Measurements from ENCODE around the gene ADAMTS3. TPM values are rescaled to one million over a fixed set of nuclear protein-coding genes. Genes with fewer than 3 reads are reported as not detected.

Gene ADAMTS3
- total and polyA plus RNA-seq, 8 donors, result 0.13 to 6.8 (median 0.24) TPM; not detected in 2

GRCh38 chr4:72557021-72557420 is 12.0 kb downstream of the ADAMTS3 start:
- Histone ChIP-seq H3K36me3 (no peaks in the 10 kb centered on the region), H3K4me3 (no peak overlapping the region), H3K9me3 (no peaks in the 10 kb centered on the region), H3K27ac (no peak overlapping the region), H3K27me3 (no peaks in the 10 kb centered on the region), H3K4me1 (no peaks in the 10 kb centered on the region)
- DNase-seq, result peak in 1 of 2 donors; percentile 25
- TF ChIP-seq CTCF (IDR thresholded peaks at IDR 0.05) (no peak), POLR2A (IDR thresholded peaks at IDR 0.05) (no peak), POLR2AphosphoS5 (IDR thresholded peaks at IDR 0.05) (no peak), EP300 (IDR thresholded peaks at IDR 0.05) (no peak)
- intact Hi-C loops (cut with DNase I; ENCODE audit: low total_unique reads), result no loop called here
- WGBS, 5 donors, result 71 to 80% (median 79%) methylated on average over 5 of the region's 5 CpGs

DNA sequence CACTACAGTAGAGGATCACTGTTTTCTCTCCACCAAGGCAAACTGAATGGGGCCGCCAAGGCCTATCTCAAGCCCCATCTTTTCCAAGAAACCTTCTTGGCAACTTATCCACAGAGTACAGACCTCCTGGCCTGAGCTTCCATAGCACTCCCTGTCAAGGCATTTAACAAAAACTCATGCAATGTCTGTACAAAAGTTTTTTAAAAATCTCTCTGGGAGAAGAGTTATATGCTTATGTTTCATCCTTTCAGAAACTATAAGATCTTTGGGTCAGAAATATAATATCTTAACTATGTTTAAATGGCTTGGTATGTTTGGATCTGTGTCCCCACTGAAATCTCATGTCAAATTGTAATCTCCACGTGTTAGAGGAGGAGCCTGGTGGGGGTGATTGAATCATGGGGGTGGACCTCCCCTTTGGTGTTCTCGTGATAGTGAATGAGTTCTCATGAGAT is 13.6 kb downstream of the ADAMTS3 start:
- no peak for DNase-seq
- Histone ChIP-seq H3K4me3 (no peak overlapping the region), H3K36me3 (no peaks in the 10 kb centered on the region), H3K27me3 (no peaks in the 10 kb centered on the region), H3K4me1 (no peaks in the 10 kb centered on the region), H3K9me3 (no peaks in the 10 kb centered on the region), H3K27ac (no peak overlapping the region)
- intact Hi-C loops (cut with DNase I; ENCODE audit: low total_unique reads), result no loop called here
- 50 to 71% (median 54%) methylated on average over 3 of the region's 3 CpGs for WGBS, 5 donors
- TF ChIP-seq POLR2AphosphoS5 (IDR thresholded peaks at IDR 0.05) (no peak), CTCF (IDR thresholded peaks at IDR 0.05) (no peak), POLR2A (IDR thresholded peaks at IDR 0.05) (no peak), EP300 (IDR thresholded peaks at IDR 0.05) (no peak)

DNA sequence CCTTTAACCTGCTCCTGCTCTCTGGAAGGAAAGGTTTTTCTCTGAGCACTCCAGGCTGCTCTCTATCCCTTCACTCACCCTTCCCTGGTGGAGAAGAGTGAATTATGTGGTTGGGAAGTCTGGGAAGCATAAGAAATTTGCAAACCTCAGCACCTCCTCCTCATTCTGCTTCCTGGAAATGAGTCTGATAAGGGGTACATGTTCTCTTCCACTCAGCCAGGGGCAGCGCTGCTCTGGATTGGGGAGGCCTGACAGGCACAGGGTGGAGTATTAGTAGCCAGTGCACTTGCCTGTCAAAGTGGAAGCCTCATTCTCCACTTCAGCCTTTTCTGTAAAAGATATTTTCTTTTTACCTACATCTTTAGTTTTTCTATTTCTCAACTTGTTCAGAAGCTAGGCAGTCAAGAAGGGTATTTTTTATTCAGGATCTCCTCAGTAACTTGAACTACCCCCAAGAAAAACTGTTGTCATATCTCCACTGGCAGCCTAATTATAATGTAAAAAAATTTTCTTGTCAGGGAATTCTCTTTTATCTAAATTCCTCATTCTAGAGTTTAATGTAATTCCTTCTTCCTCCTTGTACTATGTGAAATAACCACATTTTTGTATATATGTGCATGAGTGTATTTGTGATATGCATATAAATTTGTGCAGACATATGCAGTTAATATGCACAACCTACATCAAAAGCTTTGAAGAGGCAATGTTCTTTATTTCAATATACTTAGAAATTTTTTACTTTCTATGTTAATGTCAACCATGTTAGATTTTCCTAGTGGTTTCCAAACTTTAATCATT is 15.3 kb downstream of the ADAMTS3 start:
- Histone ChIP-seq H3K9me3 (no peaks in the 10 kb centered on the region), H3K4me3 (no peak overlapping the region), H3K36me3 (no peaks in the 10 kb centered on the region), H3K27me3 (no peaks in the 10 kb centered on the region), H3K27ac (no peak overlapping the region), H3K4me1 (no peaks in the 10 kb centered on the region)
- DNase-seq, result no peak
- WGBS, 5 donors, result 57 to 92% (median 83%) methylated on average over 1 of the region's 1 CpG
- intact Hi-C loops (cut with DNase I; ENCODE audit: low total_unique reads), result no loop called here
- no peak for TF ChIP-seq EP300 (IDR thresholded peaks at IDR 0.05)
- no peak for TF ChIP-seq POLR2AphosphoS5 (IDR thresholded peaks at IDR 0.05)
- no peak for TF ChIP-seq CTCF (IDR thresholded peaks at IDR 0.05)
- TF ChIP-seq POLR2A (IDR thresholded peaks at IDR 0.05), result no peak

GRCh38 chr4:72552447-72552846 is 16.6 kb downstream of the ADAMTS3 start:
- intact Hi-C loops (cut with DNase I; ENCODE audit: low total_unique reads), result no loop called here
- TF ChIP-seq CTCF (IDR thresholded peaks at IDR 0.05) (no peak), POLR2AphosphoS5 (IDR thresholded peaks at IDR 0.05) (no peak)
- WGBS, 5 donors, result 85 to 98% (median 92%) methylated on average over 2 of the region's 2 CpGs

More at GRCh38 chr4:72552447-72552846, 16.6 kb downstream of the ADAMTS3 start:
- no peaks in the 10 kb centered on the region for H3K9me3 ChIP-seq
- no peak overlapping the region for H3K4me3 ChIP-seq
- H3K27ac ChIP-seq, result no peak overlapping the region
- H3K4me1 ChIP-seq, result no peaks in the 10 kb centered on the region
- DNase-seq, result no peak
- H3K36me3 ChIP-seq, result peaks cover 0 to 5% (median 0%) of the 10 kb centered on the region in 4 donors
- no peaks in the 10 kb centered on the region for H3K27me3 ChIP-seq

Measured in stomach (tissue), 9 donors.